OCI-LY1 (cell line): Measurements from ENCODE around the gene AMER3.

Source experiments
- H2AFZ ChIP-seq: fragments of 200-600 bp; sonication (generic), shearing (Covaris generic); 2 replicates; pipeline ENCODE4 v1.6.0; 2014; ENCODE audit warnings: antibody characterized with exemption, mild to moderate bottlenecking, low read length
- H3F3A ChIP-seq: fragments of 200-600 bp; sonication (generic), shearing (Covaris generic); 2 replicates; pipeline ENCODE4 v1.6.0; 2014; ENCODE audit warnings: mild to moderate bottlenecking, antibody characterized with exemption, low read length, moderate library complexity; ENCODE audit not compliant: insufficient read depth
- H3K27ac ChIP-seq: fragments of 200-600 bp; sonication (generic); 2 replicates; pipeline ENCODE4 v1.5.1; 2014; ENCODE audit warnings: low read length, mixed run types, mild to moderate bottlenecking, low read depth; ENCODE audit not compliant: poor library complexity, severe bottlenecking
- H3K27me3 ChIP-seq: fragments of 200-600 bp; sonication (generic); 2 replicates; pipeline ENCODE4 v1.6.0; 2014; ENCODE audit warnings: antibody characterized with exemption, mild to moderate bottlenecking, low read length, moderate library complexity; ENCODE audit not compliant: insufficient read depth
- H3K36me3 ChIP-seq: fragments of 200-600 bp; sonication (generic); 2 replicates; pipeline ENCODE4 v1.6.1; 2014; ENCODE audit warnings: mild to moderate bottlenecking, antibody characterized with exemption, low read length, moderate library complexity, mixed read lengths; ENCODE audit not compliant: insufficient read depth
- H3K4me1 ChIP-seq: fragments of 200-600 bp; sonication (generic); 2 replicates; pipeline ENCODE4 v1.5.1; 2014; ENCODE audit warnings: mild to moderate bottlenecking, low read length, moderate library complexity; ENCODE audit not compliant: insufficient read depth, severe bottlenecking
- H3K4me2 ChIP-seq: fragments of 200-600 bp; sonication (generic), shearing (Covaris generic); 2 replicates; pipeline ENCODE4 v1.6.1; 2014; ENCODE audit warnings: low read length
- H3K4me3 ChIP-seq: fragments of 200-600 bp; sonication (generic); 2 replicates; pipeline ENCODE4 v1.5.1; 2014; ENCODE audit warnings: low read length, low read depth, mild to moderate bottlenecking, mixed read lengths; ENCODE audit not compliant: poor library complexity, severe bottlenecking
- H3K79me2 ChIP-seq: fragments of 200-600 bp; shearing (Covaris generic); 2 replicates; pipeline ENCODE4 v1.6.1; 2016; ENCODE audit warnings: mixed run types, low read length, mixed read lengths; ENCODE audit not compliant: insufficient read depth
- H3K9ac ChIP-seq: fragments of 200-600 bp; sonication (generic), shearing (Covaris generic); 2 replicates; pipeline ENCODE4 v1.6.1; 2014; ENCODE audit warnings: mild to moderate bottlenecking, low read length, mixed read lengths
- H3K9me2 ChIP-seq: fragments of 200-600 bp; sonication (generic), shearing (Covaris generic); 2 replicates; pipeline ENCODE4 v1.6.1; 2014; ENCODE audit warnings: low read depth, mild to moderate bottlenecking, low read length, mixed read lengths
- H3K9me3 ChIP-seq: fragments of 200-600 bp; shearing (Covaris generic); 2 replicates; pipeline ENCODE4 v1.6.1; 2014; ENCODE audit warnings: low read length, mixed read lengths
- H4K20me1 ChIP-seq: fragments of 200-600 bp; sonication (generic), shearing (Covaris generic); 2 replicates; pipeline ENCODE4 v1.6.0; 2016; ENCODE audit warnings: mild to moderate bottlenecking, low read length; ENCODE audit not compliant: insufficient read depth
- EZH2 ChIP-seq: fragments of 200-600 bp; sonication (generic), shearing (Covaris generic); IDR thresholded peaks from 2 replicates; pipeline ENCODE4 v1.8.0; 2017; ENCODE audit warnings: borderline replicate concordance, mixed run types, mild to moderate bottlenecking, antibody characterized with exemption, low read length, moderate library complexity, mixed read lengths
- TF ChIP-seq, protein P1 (sequence below): fragments of 200-600 bp; sonication (generic), shearing (Covaris generic); IDR thresholded peaks from 2 replicates; pipeline ENCODE4 v1.5.1; 2017; ENCODE audit warnings: mild to moderate bottlenecking, antibody characterized with exemption, low read length, moderate library complexity, mixed read lengths

The AMER3 gene

DNA sequence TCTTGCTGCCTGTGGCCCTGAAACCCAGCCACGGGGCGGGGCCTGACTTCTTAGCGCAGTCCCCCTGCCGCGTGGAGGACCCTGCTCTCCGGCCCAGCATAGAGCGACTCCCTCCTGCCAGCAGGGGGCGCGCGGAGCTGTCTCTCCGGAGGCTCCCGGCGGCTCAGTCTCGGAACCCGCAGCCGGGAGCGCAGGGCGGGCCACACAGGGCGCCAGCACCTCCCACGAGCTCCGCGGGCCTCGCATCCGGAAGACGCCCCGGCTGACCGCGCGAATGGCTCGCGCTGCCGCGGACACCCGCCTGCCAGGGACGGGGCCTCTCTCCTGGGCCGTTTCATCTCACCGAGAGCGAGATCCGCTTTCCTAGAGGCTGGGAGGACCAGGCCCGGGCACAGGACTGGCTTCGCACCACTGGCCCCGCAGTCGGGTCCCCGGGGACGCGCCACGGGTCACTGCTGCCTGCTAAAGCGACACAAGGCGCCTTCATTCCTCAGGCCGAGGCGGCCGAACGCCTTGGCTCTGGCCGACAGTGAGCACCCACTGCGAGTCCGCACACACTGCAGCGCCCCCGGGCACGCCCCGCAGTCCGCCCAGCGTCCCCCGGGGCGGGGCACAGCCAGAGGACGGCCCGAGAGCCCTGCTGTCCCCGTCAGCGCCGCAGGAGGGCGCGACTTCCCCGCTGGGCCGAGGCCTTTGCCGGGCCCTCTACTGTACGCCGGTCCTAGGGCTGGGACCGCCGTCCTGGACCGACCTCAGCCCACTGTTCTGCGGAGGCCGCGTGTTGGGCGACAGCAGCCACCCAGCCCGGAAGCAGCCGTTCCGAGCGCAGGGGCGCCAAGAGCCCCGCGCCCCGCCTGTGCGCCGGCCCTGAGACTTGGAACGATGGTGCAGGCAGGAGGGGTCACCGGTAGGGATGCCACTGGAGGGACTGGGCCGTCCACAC is 42.4 kb downstream of the AMER3 start:
- Histone ChIP-seq H3K4me2 (peak overlapping the region; percentile 83), H4K20me1 (no peaks in the 10 kb centered on the region), H3K4me3 (peak overlapping the region; percentile 77), H3K4me1 (no peaks in the 10 kb centered on the region), H2AFZ (peak overlapping the region; percentile 67), H3K9me2 (no peaks in the 10 kb centered on the region), H3K27me3 (no peaks in the 10 kb centered on the region), H3K9me3 (no peaks in the 10 kb centered on the region), H3K9ac (peak overlapping the region; percentile 72), H3K36me3 (no peaks in the 10 kb centered on the region), H3K27ac (no peak overlapping the region), H3K79me2 (no peaks in the 10 kb centered on the region), H3F3A (no peaks in the 10 kb centered on the region)
- no peak for TF ChIP-seq EZH2
- TF ChIP-seq, protein P1, sequence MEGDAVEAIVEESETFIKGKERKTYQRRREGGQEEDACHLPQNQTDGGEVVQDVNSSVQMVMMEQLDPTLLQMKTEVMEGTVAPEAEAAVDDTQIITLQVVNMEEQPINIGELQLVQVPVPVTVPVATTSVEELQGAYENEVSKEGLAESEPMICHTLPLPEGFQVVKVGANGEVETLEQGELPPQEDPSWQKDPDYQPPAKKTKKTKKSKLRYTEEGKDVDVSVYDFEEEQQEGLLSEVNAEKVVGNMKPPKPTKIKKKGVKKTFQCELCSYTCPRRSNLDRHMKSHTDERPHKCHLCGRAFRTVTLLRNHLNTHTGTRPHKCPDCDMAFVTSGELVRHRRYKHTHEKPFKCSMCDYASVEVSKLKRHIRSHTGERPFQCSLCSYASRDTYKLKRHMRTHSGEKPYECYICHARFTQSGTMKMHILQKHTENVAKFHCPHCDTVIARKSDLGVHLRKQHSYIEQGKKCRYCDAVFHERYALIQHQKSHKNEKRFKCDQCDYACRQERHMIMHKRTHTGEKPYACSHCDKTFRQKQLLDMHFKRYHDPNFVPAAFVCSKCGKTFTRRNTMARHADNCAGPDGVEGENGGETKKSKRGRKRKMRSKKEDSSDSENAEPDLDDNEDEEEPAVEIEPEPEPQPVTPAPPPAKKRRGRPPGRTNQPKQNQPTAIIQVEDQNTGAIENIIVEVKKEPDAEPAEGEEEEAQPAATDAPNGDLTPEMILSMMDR, result peak; percentile 68

DNA sequence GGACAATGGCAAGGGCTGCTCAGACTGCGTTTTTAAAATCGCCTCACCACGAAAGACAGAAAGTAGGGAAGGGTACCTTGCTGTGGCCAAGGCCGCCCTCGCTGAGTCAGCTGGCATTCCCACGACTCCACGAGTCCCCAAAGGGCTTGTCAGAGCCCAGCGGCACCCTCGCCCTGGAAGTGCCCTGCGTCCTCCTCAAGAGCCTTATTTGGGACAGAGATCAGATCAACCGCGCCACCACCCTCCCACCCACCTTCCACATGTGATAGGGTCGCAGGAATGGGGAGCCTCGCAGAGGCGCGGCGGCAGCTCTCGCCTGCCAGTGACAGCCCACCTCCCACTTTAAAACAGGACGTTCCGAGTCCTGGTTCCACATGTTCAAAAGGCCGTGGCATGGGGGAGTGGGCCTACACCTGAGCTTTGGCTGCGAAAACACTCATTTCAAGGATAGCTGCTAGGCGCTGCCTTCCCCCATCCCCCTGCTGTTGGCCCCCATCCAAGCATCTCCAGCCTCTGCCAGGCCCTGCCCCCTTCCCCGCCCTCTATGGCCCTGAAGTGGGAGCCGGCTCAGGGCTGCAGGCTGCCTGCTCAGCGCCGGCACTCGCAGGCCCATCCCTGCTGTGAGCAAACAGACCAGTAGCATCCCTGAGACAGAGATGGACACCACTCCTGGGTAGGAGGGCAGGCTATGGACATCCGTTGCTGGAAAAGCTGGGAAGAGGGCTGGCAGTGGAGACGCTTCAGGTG is 43.3 kb downstream of the AMER3 start:
- Histone ChIP-seq H3K4me3 (peak overlapping the region; percentile 77), H4K20me1 (no peaks in the 10 kb centered on the region), H3K27ac (no peak overlapping the region), H3K4me2 (peak overlapping the region; percentile 83; the same call in 1 of the 2 replicates), H3K79me2 (no peaks in the 10 kb centered on the region), H3K9me2 (no peaks in the 10 kb centered on the region), H3K9me3 (no peaks in the 10 kb centered on the region), H3K36me3 (no peaks in the 10 kb centered on the region), H3F3A (no peaks in the 10 kb centered on the region), H3K9ac (no peak overlapping the region), H2AFZ (no peak overlapping the region), H3K4me1 (no peaks in the 10 kb centered on the region), H3K27me3 (no peaks in the 10 kb centered on the region)
- TF ChIP-seq, protein P1, result no peak
- TF ChIP-seq EZH2, result no peak

GRCh38 chr2:130799295-130799694 is 44.0 kb downstream of the AMER3 start:
- TF ChIP-seq, protein P1, result no peak
- no peak for TF ChIP-seq EZH2
- Histone ChIP-seq H2AFZ (no peak overlapping the region), H3K27ac (no peak overlapping the region), H3K9me2 (no peaks in the 10 kb centered on the region), H3K36me3 (no peaks in the 10 kb centered on the region), H3K9me3 (no peaks in the 10 kb centered on the region), H3K9ac (no peak overlapping the region), H3K4me2 (no peak overlapping the region), H3F3A (no peaks in the 10 kb centered on the region), H3K79me2 (no peaks in the 10 kb centered on the region), H3K4me3 (no peak overlapping the region), H3K27me3 (no peaks in the 10 kb centered on the region), H4K20me1 (no peaks in the 10 kb centered on the region), H3K4me1 (no peaks in the 10 kb centered on the region)
